WTC11 (cell line): ENCODE measurements around the gene ARHGAP8. TPM values are rescaled to one million over a fixed set of nuclear protein-coding genes. Genes with fewer than 3 reads are reported as not detected.

Experiments
- ATAC-seq: fragments of 200-7000 bp; cut with Tn5 transposase; 2 replicates; pipeline ENCODE4 v1.10.0; 2021; ENCODE audit warnings: mild to moderate bottlenecking, moderate library complexity
- CTCF ChIA-PET: fragments of 300-600 bp; sonication (Branson Sonifier 250); formaldehyde crosslinking; loops from one replicate; lab custom pipeline; 2021; ENCODE audit warnings: antibody characterized with exemption; lab: Charles Lee
- POLR2A ChIA-PET: fragments of 350-600 bp; sonication (Branson Sonifier 250); formaldehyde crosslinking; loops from one replicate; lab custom pipeline; 2021; ENCODE audit warnings: antibody characterized with exemption; lab: Charles Lee
- DNase-seq: peaks from one replicate; pipeline ENCODE4 v3.0.0; 2021; ENCODE audit warnings: low spot score
- H3K27ac Mint-ChIP-seq: 2 replicates; pipeline ENCODE4 v1.8.0; 2021; ENCODE audit warnings: mixed read lengths
- H3K27me3 Mint-ChIP-seq: 2 replicates; pipeline ENCODE4 v1.8.0; 2021; ENCODE audit warnings: low read depth, mild to moderate bottlenecking, moderate library complexity, mixed read lengths
- H3K36me3 Mint-ChIP-seq: 2 replicates; pipeline ENCODE4 v1.8.0; 2021; ENCODE audit warnings: mixed read lengths
- H3K4me1 Mint-ChIP-seq: 2 replicates; pipeline ENCODE4 v1.8.0; 2022; ENCODE audit warnings: mixed read lengths
- H3K4me3 Mint-ChIP-seq: 2 replicates; pipeline ENCODE4 v1.8.0; 2021; ENCODE audit warnings: mild to moderate bottlenecking, moderate library complexity, mixed read lengths
- H3K9me3 Mint-ChIP-seq: 2 replicates; pipeline ENCODE4 v1.8.0; 2021; ENCODE audit warnings: mixed read lengths
- ATF6 ChIP-seq: sonication (generic); formaldehyde crosslinking; IDR thresholded peaks from 2 replicates; pipeline ENCODE4 v1.8.1; 2023; ENCODE audit warnings: mild to moderate bottlenecking, missing genetic modification reagents
- ELF4 ChIP-seq: sonication (generic); formaldehyde crosslinking; IDR thresholded peaks from 2 replicates; pipeline ENCODE4 v1.8.1; 2022; ENCODE audit warnings: low read depth, mild to moderate bottlenecking, moderate library complexity, missing genetic modification reagents
- ESRRA ChIP-seq: sonication (generic); formaldehyde crosslinking; IDR thresholded peaks from 2 replicates; pipeline ENCODE4 v1.8.1; 2022; ENCODE audit warnings: mild to moderate bottlenecking, missing genetic modification reagents, borderline replicate concordance
- GRHL2 ChIP-seq: fragments of 250-450 bp; sonication (Bioruptor Pico); IDR thresholded peaks from 2 replicates; pipeline ENCODE4 v1.8.0; 2022; ENCODE audit warnings: mild to moderate bottlenecking, moderate library complexity; ENCODE audit not compliant: insufficient replicate concordance, severe bottlenecking
- GTF2I ChIP-seq: fragments of 250-450 bp; sonication (Bioruptor Pico); conservative IDR thresholded peaks from 2 replicates; pipeline ENCODE4 v1.4.0; 2021; ENCODE audit warnings: mild to moderate bottlenecking
- NR1H2 ChIP-seq: sonication (generic); formaldehyde crosslinking; IDR thresholded peaks from 2 replicates; pipeline ENCODE4 v1.9.0; 2021; ENCODE audit warnings: mild to moderate bottlenecking, moderate library complexity, missing genetic modification reagents
- NR3C1 ChIP-seq: sonication (generic); formaldehyde crosslinking; conservative IDR thresholded peaks from 2 replicates; pipeline ENCODE4 v1.8.1; 2023; ENCODE audit warnings: low read depth, mild to moderate bottlenecking, missing genetic modification reagents
- PRDM15 ChIP-seq: sonication (generic); formaldehyde crosslinking; IDR thresholded peaks from 2 replicates; pipeline ENCODE4 v1.8.0; 2022; ENCODE audit warnings: missing genetic modification reagents
- TP53 ChIP-seq: sonication (generic); formaldehyde crosslinking; IDR thresholded peaks from 2 replicates; pipeline ENCODE4 v1.8.1; 2023; ENCODE audit warnings: mild to moderate bottlenecking, missing genetic modification reagents
- ZNF219 ChIP-seq: sonication (generic); formaldehyde crosslinking; IDR thresholded peaks from 2 replicates; pipeline ENCODE4 v1.8.0; 2023; ENCODE audit warnings: missing genetic modification reagents, mild to moderate bottlenecking, borderline replicate concordance
- ZNF425 ChIP-seq: fragments of 250-450 bp; sonication (Bioruptor Pico); conservative IDR thresholded peaks from 2 replicates; pipeline ENCODE4 v1.9.0; 2021; ENCODE audit warnings: mild to moderate bottlenecking
- ZNF671 ChIP-seq: fragments of 250-450 bp; sonication (Bioruptor Pico); IDR thresholded peaks from 2 replicates; pipeline ENCODE4 v1.8.0; 2021; ENCODE audit warnings: mild to moderate bottlenecking
- ZSCAN18 ChIP-seq: fragments of 250-450 bp; sonication (Bioruptor Pico); IDR thresholded peaks from 2 replicates; pipeline ENCODE4 v2.1.2; 2022; ENCODE audit warnings: mild to moderate bottlenecking, moderate library complexity
- total RNA-seq: library from RNA; stranded (reverse); gene quantifications from 3 replicates; pipeline ENCODE4 v1.2.3, GENCODE V29; 2021
- TF ChIP-seq, protein P1 (sequence below): fragments of 250-450 bp; sonication (Bioruptor Pico); IDR thresholded peaks from 2 replicates; pipeline ENCODE4 v1.9.0; 2021; ENCODE audit warnings: mild to moderate bottlenecking

ARHGAP8 gene
- total RNA-seq, 1 experiment from 2014 or later, result 61.4 TPM

GRCh38 chr22:44727148-44727547, 25.2 kb upstream of the ARHGAP8 start (continued):
- no peak for TF ChIP-seq TP53 (CRISPR knock-in tag)
- TF ChIP-seq, all 79 proteins: peak for 0

GRCh38 chr22:44727709-44728108, 24.7 kb upstream of the ARHGAP8 start:
- H3K36me3 Mint-ChIP-seq, result no peaks in the 10 kb centered on the region; the same call in 1 of the 2 replicates
- DNase-seq, result no peak
- no peak overlapping the region for H3K4me3 Mint-ChIP-seq
- ChIA-PET POLR2A (no interaction called here), CTCF (interaction anchor here (5.5 kb wide), 1 partner anchor 43 kb away, joined by 20 read pairs; no protein-coding TSS in a partner anchor)
- no peaks in the 10 kb centered on the region for H3K27me3 Mint-ChIP-seq
- no peak overlapping the region for H3K27ac Mint-ChIP-seq
- H3K4me1 Mint-ChIP-seq, result no peaks in the 10 kb centered on the region
- TF ChIP-seq GRHL2 (CRISPR knock-in tag) (no peak), ZNF671 (no peak), ATF6 (CRISPR knock-in tag) (no peak), ZNF425 (CRISPR knock-in tag) (no peak), ZSCAN18 (CRISPR knock-in tag) (no peak), ESRRA (CRISPR knock-in tag) (no peak), NR3C1 (CRISPR knock-in tag) (no peak), ZNF219 (CRISPR knock-in tag) (no peak), PRDM15 (CRISPR knock-in tag) (no peak), ELF4 (CRISPR knock-in tag) (no peak), NR1H2 (CRISPR knock-in tag) (no peak), GTF2I (no peak)
- TF ChIP-seq, protein P1, sequence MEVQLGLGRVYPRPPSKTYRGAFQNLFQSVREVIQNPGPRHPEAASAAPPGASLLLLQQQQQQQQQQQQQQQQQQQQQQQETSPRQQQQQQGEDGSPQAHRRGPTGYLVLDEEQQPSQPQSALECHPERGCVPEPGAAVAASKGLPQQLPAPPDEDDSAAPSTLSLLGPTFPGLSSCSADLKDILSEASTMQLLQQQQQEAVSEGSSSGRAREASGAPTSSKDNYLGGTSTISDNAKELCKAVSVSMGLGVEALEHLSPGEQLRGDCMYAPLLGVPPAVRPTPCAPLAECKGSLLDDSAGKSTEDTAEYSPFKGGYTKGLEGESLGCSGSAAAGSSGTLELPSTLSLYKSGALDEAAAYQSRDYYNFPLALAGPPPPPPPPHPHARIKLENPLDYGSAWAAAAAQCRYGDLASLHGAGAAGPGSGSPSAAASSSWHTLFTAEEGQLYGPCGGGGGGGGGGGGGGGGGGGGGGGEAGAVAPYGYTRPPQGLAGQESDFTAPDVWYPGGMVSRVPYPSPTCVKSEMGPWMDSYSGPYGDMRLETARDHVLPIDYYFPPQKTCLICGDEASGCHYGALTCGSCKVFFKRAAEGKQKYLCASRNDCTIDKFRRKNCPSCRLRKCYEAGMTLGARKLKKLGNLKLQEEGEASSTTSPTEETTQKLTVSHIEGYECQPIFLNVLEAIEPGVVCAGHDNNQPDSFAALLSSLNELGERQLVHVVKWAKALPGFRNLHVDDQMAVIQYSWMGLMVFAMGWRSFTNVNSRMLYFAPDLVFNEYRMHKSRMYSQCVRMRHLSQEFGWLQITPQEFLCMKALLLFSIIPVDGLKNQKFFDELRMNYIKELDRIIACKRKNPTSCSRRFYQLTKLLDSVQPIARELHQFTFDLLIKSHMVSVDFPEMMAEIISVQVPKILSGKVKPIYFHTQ (CRISPR knock-in tag), result no peak
- no peaks in the 10 kb centered on the region; the same call in 1 of the 2 replicates for H3K9me3 Mint-ChIP-seq
- no peak for ATAC-seq
